Skin of body (tissue), 2 donors: Measurements from ENCODE around the gene UNC5B. TPM values are rescaled to one million over a fixed set of nuclear protein-coding genes. Genes with fewer than 3 reads are reported as not detected.

Experiments used
- DNase-seq: peaks from one replicate; lab custom pipeline; 2025; lab: John Stamatoyannopoulos, UW
- total RNA-seq: library from RNA; depleted of rRNA; stranded (reverse); fragments of >200 nt; gene quantifications from one replicate; pipeline ENCODE4 v1.2.3, GENCODE V29; 2014

The UNC5B gene
- total RNA-seq, 1 donor from 2014 or later, result 11.2 TPM

DNA sequence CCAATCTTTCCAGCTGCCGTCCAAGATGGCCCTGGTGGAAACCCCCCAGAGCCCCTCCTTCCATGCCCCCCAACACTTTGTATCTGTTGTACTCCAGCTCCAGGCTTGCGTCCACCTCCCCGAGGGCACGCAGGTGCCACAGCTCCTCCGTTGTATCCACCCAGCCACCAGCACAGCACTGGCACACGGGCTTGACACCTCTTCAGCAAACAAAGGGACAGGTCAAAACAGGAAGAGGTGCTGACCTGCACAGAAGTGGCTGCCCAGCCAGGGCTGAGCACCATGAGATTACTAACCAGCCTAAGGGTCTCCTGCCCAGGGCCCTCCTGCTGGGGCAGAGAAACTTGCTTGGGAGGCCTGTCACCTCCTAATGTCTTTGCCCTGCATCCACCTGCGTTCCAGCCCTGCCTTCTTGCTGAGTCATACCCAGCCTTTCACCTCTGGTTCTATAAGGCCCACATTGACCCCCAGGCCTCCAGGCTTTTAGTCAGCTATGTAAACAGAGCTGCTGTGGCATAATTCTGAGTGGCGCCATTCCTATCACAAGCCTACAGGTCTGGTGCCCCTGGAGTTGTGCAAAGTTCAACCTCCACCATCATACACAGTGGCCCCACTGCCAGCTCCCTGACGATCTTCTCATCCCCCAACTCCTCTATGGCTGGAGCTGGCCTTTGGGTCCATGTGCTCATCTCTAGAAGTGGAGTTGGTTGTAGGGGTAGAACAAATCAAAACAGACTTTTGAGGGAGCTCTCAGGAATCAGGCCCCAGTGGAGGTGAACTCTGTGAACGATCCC is 127.6 kb downstream of the UNC5B start:
- no peak for DNase-seq

GRCh38 chr10:71342573-71343391 is 130.4 kb downstream of the UNC5B start:
- DNase-seq, result no peak

- no peak for DNase-seq
Observed at GRCh38 chr10:71343392-71343773, 131.0 kb downstream of the UNC5B start.

- no peak for DNase-seq
Observed at GRCh38 chr10:71344154-71344925, 132.0 kb downstream of the UNC5B start.

DNA sequence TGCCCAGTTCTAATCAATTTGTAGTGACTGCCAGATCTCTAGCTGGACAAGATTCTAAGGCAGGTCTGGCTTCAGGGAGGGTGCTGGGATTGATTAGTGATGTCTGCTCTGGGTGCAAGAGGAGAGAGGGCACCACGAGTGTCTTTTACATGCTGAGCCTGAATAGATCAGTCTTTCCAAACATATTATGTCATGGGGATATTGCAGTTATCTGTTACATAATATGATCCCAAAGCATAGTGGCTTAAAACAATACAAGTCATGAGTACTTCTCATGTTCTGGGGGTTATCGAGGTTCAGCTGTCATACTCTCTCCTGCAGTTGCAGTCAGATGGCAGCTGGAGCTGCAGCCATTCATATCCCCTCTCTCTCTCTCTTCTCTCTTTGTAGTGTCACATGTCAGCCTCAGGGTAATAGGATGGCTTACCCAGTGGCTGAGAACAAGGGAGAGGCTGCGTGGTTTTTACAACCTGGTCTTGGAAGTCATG is 132.7 kb downstream of the UNC5B start:
- no peak for DNase-seq

GRCh38 chr10:71345694-71346093 is 133.3 kb downstream of the UNC5B start:
- DNase-seq, result no peak

- DNase-seq, result no peak
Observed at GRCh38 chr10:71346731-71347130, 134.4 kb downstream of the UNC5B start.

DNA sequence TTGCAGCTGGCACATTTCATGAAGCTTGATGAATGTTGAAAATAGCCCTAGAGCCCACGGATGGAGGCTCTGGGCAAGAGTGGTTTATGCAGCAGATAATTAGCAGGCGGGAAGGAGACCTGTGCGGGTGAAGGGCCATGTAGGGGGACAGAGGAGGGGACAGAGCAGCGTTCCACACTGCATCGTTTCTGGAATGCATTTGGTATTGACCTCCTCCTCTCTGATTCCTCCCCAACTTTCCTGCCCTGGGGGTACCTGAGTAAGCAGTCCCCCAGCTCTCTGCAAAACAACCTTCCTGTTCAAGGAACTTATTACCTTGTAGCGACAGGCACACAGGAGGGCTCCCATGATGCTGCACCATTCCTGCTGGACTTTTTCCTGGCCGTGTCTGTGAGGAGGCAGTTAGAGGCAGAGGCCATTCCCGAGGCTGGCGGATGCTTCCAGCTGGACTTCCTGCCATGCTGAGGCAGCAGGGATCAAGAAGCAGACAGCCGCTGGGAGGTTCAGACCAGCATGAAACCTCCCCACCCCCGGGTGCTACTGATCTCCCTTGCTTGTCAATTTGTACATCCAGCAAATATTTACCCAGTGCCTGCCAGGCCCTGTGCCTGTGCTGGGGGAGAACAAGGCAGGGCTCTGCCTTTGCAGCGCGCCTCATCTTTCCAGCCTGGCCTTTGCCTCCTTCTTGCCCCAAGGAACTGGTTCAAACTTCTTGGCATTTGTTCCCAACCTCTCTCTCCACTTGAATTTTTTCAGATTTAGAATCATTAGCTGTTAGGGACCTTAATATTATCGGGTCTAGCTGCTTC is 135.4 kb downstream of the UNC5B start:
- no peak for DNase-seq

DNA sequence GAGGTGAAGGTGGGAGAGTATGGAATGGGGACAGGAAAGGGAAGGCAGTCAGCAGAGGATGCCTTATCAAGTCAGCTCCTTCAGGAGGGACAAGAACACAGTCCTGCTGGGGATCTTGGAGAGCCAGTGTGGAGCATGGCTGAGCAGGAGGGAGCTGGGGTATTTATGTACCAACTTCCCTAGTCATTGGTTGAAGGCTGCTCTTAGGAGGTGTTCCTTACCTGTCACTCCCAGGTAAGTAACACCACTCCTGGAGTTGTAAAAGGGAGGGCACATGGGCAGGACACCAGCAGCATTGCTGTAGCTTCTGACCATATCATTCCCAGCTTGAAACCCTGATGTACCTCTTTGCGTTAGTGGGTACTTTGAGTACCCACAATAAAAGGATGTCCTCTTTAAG is 136.5 kb downstream of the UNC5B start:
- no peak for DNase-seq

DNA sequence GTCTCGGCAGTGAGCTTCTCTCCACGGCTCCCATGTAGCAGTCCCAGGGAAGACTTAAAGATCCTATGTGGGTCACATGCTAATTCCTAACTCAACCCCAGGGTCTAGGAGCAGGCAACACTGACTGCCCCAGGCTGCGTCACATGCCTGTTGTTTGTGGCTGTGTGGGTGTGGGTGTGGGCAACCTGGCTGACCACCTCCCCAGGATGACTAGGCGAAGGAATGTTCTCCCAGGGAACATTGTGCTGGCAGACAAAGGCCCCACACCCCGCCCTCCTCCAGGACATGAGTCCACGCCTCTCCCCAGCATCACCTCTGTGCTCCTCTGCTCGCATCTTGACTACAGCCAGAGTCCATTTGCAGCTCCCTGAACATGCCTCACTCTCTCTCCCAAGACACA is 137.0 kb downstream of the UNC5B start:
- DNase-seq, result no peak

DNA sequence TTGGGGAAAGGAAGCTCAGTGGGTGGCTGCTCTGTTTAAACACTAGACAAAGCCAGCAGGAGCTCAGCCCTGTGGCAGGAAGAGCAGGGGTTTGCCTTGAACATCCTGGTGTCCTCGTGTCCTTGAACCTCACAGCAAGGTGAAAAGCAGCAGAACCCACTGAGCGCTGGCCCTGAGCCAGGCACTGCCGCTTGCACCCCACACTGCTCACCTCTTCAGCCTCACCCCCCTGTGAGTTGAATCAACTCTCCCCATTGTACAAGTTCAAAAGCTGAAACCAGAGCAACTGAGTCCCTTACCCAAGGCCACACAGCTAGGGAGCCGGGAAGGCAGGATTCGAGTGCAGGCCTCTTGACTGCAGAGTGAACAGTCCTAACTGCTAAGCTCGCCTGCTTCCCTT is 138.7 kb downstream of the UNC5B start:
- no peak for DNase-seq

DNA sequence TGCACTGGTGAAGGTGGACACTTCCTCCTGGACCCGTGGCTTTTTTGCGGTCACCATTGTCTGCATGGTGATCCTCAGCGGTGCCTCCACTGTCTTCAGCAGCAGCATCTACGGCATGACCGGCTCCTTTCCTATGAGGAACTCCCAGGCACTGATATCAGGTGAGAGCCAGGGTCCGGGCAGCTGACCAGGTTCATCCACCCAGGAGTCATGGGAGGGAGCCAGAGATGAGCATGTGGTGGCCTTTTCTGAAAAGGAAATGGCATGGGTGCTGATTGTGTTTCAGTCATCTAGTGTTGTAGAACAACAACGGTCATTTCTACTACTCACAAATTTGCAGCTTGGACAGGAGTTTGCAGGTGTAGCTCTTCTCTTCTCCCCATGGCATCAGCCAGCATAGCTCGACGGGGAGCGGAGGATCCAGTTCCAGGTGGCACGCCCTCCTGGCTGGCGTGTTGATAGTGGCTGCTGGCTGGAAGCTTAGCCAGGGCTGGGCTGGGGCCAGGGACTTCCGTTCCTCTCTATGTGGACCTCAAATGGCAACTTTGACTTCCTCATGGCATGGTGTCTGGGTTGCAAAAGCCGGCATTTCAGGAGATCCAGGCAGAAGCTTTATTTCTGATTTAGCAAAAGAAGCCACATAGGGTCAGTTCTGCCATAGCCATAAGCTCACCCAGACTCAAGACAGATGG is 139.4 kb downstream of the UNC5B start:
- DNase-seq, result no peak

Other genes with a start within 250 kb of the UNC5B start
- 2.2 TPM for gene SLC29A3, start 106.7 kb downstream of the UNC5B start, total RNA-seq
- gene CDH23, start 184.3 kb downstream of the UNC5B start, total RNA-seq, result 6.3 TPM